ENCODE results near the gene GNG12.

The GNG12 gene

GRCh38 chr1:67832737-67833601, at the start of gene GNG12:
TSS of gene GNG12 (minus strand) at chr1:67833467. CDS start at chr1:67707686, 125,781 bp downstream.
- no peaks in the 10 kb centered on the region for H3K9me3 Mint-ChIP-seq
- no peak within 1 kb of the TSS for H3K27ac Mint-ChIP-seq
- peak within 1 kb of the TSS; percentile 72 for H3K4me3 Mint-ChIP-seq
- intact Hi-C loops (cut with micrococcal nuclease), result no loop called here
- no peaks in the 10 kb centered on the region for H3K36me3 Mint-ChIP-seq (ENCODE audit: low read depth)
- H3K4me1 Mint-ChIP-seq (ENCODE audit: low read depth), result peaks cover 19% of the 10 kb centered on the region
- H3K27me3 Mint-ChIP-seq, result peaks cover 67% of the 10 kb centered on the region

DNA sequence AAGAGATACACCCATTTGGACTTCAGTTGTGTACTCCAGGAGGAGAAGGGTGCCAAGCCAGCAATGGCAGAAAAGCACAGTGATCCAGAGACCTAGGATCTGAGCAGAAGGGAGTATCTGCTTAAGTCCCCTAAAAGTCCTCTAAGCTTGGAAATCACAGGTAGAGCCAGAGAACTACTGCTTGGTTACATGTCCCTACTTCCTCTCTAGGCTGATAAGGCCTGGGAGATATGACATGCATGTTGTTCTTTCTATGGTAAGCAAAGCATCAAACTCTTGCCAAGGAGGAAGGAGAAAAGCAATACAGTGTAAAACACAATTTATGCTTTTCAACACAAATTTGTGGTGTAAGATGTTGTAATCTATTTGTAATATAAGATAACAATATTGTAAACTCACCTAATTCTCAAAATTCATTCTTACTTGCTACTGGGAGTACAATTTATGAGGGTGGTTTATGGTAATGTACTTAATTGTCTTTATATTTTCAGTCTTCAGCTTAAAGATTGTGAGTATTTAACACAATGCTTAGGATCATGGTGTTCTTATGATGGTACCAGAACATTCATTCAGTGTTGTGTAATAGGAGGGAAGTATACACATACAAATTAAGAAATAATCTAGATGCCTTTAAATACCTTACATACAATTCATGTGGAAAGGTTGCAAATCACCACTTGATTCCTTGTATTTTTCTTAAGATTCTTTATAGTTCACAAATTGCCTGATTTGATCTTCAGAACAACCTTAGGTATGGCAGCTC, 49.1 kb upstream of the GNG12 start:
- Mint-ChIP-seq H3K36me3 (ENCODE audit: low read depth) (no peaks in the 10 kb centered on the region), H3K4me1 (ENCODE audit: low read depth) (peaks cover 12% of the 10 kb centered on the region), H3K9me3 (peaks cover 9% of the 10 kb centered on the region), H3K4me3 (no peak overlapping the region), H3K27me3 (no peaks in the 10 kb centered on the region), H3K27ac (no peak overlapping the region)
- intact Hi-C loops (cut with micrococcal nuclease), result no loop called here

DNA sequence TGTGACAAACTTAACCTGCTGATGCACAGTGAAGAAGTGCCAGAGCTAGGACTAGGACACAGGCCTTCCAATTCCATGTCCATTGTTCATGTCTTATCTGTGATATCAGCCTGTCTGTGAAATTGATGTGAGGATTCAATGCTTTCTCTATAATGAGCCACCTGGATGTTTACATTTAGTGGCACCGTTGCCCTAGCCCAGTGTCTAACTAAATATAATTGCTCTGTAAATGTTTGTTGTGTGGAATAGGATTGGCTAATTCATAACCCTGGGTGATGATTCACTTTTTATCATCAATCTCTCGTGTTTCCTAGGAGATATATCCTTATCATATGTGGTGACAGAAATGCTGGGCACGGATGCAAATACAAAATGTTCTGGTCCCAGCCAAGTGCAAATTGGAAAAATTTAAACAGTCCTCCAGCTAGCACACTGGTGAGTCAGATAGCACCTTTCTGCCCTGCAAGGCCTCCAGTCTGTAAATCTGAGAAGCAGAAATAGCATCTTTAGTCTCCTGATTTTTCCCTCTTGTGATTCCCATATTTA, 46.9 kb upstream of the GNG12 start:
- Mint-ChIP-seq H3K9me3 (peaks cover 9% of the 10 kb centered on the region), H3K27me3 (peaks cover 1% of the 10 kb centered on the region), H3K4me3 (no peak overlapping the region), H3K36me3 (ENCODE audit: low read depth) (no peaks in the 10 kb centered on the region), H3K27ac (no peak overlapping the region), H3K4me1 (ENCODE audit: low read depth) (peaks cover 1% of the 10 kb centered on the region)
- intact Hi-C loops (cut with micrococcal nuclease), result no loop called here

DNA sequence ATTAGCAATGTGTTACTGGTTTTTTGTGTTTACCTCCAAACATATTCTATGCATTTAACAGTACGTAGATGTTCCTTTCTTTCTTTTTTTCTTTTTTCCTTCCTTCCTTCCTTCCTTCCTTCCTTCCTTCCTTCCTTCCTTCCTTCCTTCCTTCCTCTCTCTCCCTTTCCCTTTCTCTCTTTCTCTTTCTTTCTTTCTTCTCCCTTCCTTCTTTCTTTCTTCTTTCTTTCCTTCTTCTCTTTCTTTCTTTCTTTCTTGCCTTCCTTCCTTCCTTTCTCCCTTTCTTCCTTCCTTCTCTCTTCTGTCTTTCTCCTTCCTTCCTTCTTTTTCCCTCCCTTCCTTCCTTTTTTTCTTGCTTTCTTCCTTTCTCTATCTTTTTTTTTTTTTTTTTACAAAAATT, 46.2 kb upstream of the GNG12 start:
- Mint-ChIP-seq H3K27ac (no peak overlapping the region), H3K4me3 (no peak overlapping the region), H3K27me3 (peaks cover 1% of the 10 kb centered on the region), H3K36me3 (ENCODE audit: low read depth) (no peaks in the 10 kb centered on the region), H3K9me3 (peaks cover 9% of the 10 kb centered on the region), H3K4me1 (ENCODE audit: low read depth) (no peaks in the 10 kb centered on the region)
- intact Hi-C loops (cut with micrococcal nuclease), result no loop called here

DNA sequence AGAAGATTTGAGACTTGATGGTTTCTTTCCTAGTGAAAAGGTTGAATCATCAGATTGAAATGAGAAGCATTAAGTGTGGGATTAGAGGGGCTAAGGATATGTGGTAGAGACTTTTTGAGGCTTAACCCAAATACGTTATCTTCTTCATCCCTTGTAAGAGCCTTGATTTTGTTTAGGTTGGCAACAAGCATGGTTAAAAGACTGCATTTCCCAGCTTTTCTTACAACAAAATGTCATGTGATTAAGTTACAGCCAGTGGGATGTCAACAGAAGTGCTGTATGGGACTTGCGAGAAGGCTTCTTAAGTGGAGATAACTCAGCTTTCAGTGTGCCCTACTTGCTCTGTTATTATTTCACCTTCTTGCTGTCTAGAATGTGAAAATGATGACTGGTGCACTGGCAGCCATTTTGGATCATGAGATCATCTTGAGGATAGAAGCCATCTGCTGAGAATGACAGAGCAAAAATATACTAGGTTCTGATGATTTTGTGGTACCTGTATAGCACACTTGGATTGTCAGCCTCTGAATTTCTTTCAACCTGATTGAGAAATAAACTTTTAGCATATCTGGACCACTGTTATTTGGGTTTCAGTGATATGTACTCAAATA, 41.3 kb upstream of the GNG12 start:
- Mint-ChIP-seq H3K4me1 (ENCODE audit: low read depth) (no peaks in the 10 kb centered on the region), H3K36me3 (ENCODE audit: low read depth) (no peaks in the 10 kb centered on the region), H3K9me3 (peaks cover 15% of the 10 kb centered on the region), H3K27ac (no peak overlapping the region), H3K4me3 (no peak overlapping the region), H3K27me3 (peaks cover 2% of the 10 kb centered on the region)
- intact Hi-C loops (cut with micrococcal nuclease), result no loop called here

- Mint-ChIP-seq H3K27me3 (peaks cover 1% of the 10 kb centered on the region), H3K4me3 (no peak overlapping the region), H3K27ac (no peak overlapping the region), H3K9me3 (peaks cover 10% of the 10 kb centered on the region), H3K36me3 (ENCODE audit: low read depth) (no peaks in the 10 kb centered on the region), H3K4me1 (ENCODE audit: low read depth) (no peaks in the 10 kb centered on the region)
- intact Hi-C loops (cut with micrococcal nuclease), result no loop called here
Measured at GRCh38 chr1:67869233-67869632, 36.0 kb upstream of the GNG12 start.

GRCh38 chr1:67863637-67864036, 30.4 kb upstream of the GNG12 start:
- Mint-ChIP-seq H3K27ac (no peak overlapping the region), H3K4me3 (no peak overlapping the region), H3K27me3 (peaks cover 1% of the 10 kb centered on the region), H3K9me3 (no peaks in the 10 kb centered on the region), H3K36me3 (ENCODE audit: low read depth) (no peaks in the 10 kb centered on the region), H3K4me1 (ENCODE audit: low read depth) (no peaks in the 10 kb centered on the region)
- intact Hi-C loops (cut with micrococcal nuclease), result no loop called here

DNA sequence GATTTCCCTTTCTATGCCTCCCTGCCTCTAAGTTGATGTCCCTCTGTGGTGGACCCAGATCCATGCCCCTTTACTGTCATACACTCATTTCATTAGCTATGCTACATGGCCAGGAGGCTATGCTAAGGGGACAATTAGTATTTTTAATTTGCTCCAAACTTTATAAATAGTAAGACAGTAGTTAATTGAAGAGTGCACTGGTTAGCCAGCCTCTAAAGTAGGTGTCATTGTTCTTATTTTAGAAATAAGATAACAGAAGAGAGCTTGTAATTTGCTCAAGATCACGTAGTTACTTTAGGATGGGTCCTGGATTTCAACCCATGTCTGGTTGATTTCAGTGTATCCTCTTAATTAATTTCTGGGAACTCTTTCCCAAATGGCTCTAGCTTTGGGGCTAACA, 29.4 kb upstream of the GNG12 start:
- Mint-ChIP-seq H3K36me3 (ENCODE audit: low read depth) (no peaks in the 10 kb centered on the region), H3K27me3 (peaks cover 3% of the 10 kb centered on the region), H3K27ac (no peak overlapping the region), H3K4me3 (no peak overlapping the region), H3K4me1 (ENCODE audit: low read depth) (no peaks in the 10 kb centered on the region), H3K9me3 (no peaks in the 10 kb centered on the region)
- intact Hi-C loops (cut with micrococcal nuclease), result no loop called here

GRCh38 chr1:67861856-67862516, 28.7 kb upstream of the GNG12 start:
- Mint-ChIP-seq H3K9me3 (no peaks in the 10 kb centered on the region), H3K4me1 (ENCODE audit: low read depth) (no peaks in the 10 kb centered on the region), H3K36me3 (ENCODE audit: low read depth) (no peaks in the 10 kb centered on the region), H3K27ac (no peak overlapping the region), H3K27me3 (peaks cover 3% of the 10 kb centered on the region), H3K4me3 (no peak overlapping the region)
- intact Hi-C loops (cut with micrococcal nuclease), result no loop called here

GRCh38 chr1:67860776-67861175, 27.5 kb upstream of the GNG12 start:
- H3K27ac Mint-ChIP-seq, result no peak overlapping the region
- intact Hi-C loops (cut with micrococcal nuclease), result no loop called here
- H3K27me3 Mint-ChIP-seq, result peaks cover 3% of the 10 kb centered on the region
- no peaks in the 10 kb centered on the region for H3K4me1 Mint-ChIP-seq (ENCODE audit: low read depth)
- no peaks in the 10 kb centered on the region for H3K36me3 Mint-ChIP-seq (ENCODE audit: low read depth)
- no peak overlapping the region for H3K4me3 Mint-ChIP-seq
- no peaks in the 10 kb centered on the region for H3K9me3 Mint-ChIP-seq

DNA sequence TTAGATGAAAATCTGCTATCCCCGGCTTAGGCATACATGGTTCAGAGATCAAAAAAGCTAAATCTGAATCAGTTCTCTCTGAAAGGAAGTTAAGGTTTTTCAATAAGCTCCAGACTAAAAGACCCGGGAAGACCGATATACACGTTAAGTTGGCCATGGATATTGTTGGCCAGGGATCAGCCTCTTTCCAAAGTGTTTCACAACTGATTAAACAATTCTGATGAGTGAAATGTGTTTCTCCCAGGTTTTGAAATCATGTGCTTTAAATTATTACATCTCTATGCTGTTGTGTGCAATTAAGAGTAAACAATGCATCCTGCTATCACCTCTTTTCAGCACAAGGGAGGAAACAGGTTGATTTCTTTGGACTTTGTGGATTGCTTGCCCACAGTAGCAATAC, 23.7 kb upstream of the GNG12 start:
- intact Hi-C loops (cut with micrococcal nuclease), result loop anchor here (10.0 kb wide), 2 partner anchors 248 to 588 kb away; partner anchors contain the start of gene RPE65
- Mint-ChIP-seq H3K27me3 (peaks cover 6% of the 10 kb centered on the region), H3K27ac (no peak overlapping the region), H3K4me1 (ENCODE audit: low read depth) (peaks cover 5% of the 10 kb centered on the region), H3K4me3 (no peak overlapping the region), H3K9me3 (no peaks in the 10 kb centered on the region), H3K36me3 (ENCODE audit: low read depth) (no peaks in the 10 kb centered on the region)

GRCh38 chr1:67855961-67856360, 22.7 kb upstream of the GNG12 start:
- Mint-ChIP-seq H3K9me3 (no peaks in the 10 kb centered on the region), H3K4me1 (ENCODE audit: low read depth) (peaks cover 5% of the 10 kb centered on the region), H3K4me3 (no peak overlapping the region), H3K27ac (no peak overlapping the region), H3K36me3 (ENCODE audit: low read depth) (no peaks in the 10 kb centered on the region), H3K27me3 (peaks cover 6% of the 10 kb centered on the region)
- intact Hi-C loops (cut with micrococcal nuclease), result loop anchor here (10.0 kb wide), 2 partner anchors 249 to 589 kb away; partner anchors contain the start of gene RPE65

DNA sequence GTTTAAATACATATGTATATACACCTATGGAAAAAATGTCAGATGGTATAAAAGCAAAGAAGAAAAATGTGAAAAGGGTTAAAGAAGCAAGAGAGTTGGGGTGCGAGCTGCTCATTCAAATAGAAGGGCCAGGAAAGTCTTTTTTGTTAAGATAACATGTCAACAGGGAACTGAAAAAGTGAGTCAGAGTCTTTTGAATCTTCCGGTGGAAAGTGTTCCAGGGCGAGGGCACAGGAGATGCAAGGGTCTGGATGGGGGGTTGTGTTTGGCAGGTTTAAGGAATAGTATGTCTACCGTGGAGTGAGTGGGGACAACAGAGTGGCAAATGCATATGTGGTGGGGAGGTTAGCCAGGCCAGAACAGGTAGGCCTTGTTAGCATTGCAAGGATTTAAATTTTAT, 22.2 kb upstream of the GNG12 start:
- intact Hi-C loops (cut with micrococcal nuclease), result loop anchor here (10.0 kb wide), 2 partner anchors 249 to 589 kb away; partner anchors contain the start of gene RPE65
- Mint-ChIP-seq H3K4me1 (ENCODE audit: low read depth) (peaks cover 5% of the 10 kb centered on the region), H3K27me3 (peaks cover 6% of the 10 kb centered on the region), H3K9me3 (no peaks in the 10 kb centered on the region), H3K27ac (no peak overlapping the region), H3K4me3 (no peak overlapping the region), H3K36me3 (ENCODE audit: low read depth) (no peaks in the 10 kb centered on the region)
